Stomach (tissue), 9 donors: ENCODE data around the gene CNST. TPM values are rescaled to one million over a fixed set of nuclear protein-coding genes. Genes with fewer than 3 reads are reported as not detected.

Experiments
- DNase-seq, 2 donors: peaks; one replicate each; pipeline versions ENCODE4 v3.0.0 to v3.0.0-alpha.2; 2013 to 2019
- H3K27ac ChIP-seq, 5 donors: fragments of 200-600 bp in 4 of 5; sonication (generic) in 4 of 5; one replicate each; pipeline ENCODE4 v1.5.1; 2013 to 2019; ENCODE audit warnings: mild to moderate bottlenecking in 1 of 5, moderate library complexity in 1 of 5
- H3K27me3 ChIP-seq, 3 donors: fragments of 200-600 bp; sonication (generic); one replicate each; pipeline ENCODE4 v1.5.1; 2017 to 2019; ENCODE audit warnings: mixed run types in 1 of 3
- H3K36me3 ChIP-seq, 4 donors: fragments of 200-600 bp; sonication (generic); 1 replicate in 3 of 4; 2 replicates in 1 of 4; pipeline ENCODE4 v1.5.1; 2016 to 2019
- H3K4me1 ChIP-seq, 4 donors: fragments of 200-600 bp; sonication (generic); one replicate each; pipeline ENCODE4 v1.5.1; 2016 to 2019
- H3K4me3 ChIP-seq, 4 donors: fragments of 200-600 bp; sonication (generic) in 3 of 4; one replicate each; pipeline ENCODE4 v1.5.1; 2016 to 2019; ENCODE audit warnings: mild to moderate bottlenecking in 1 of 4
- H3K9me3 ChIP-seq, 4 donors: fragments of 200-600 bp; sonication (generic); one replicate each; pipeline ENCODE4 v1.5.1; 2016 to 2019
- EP300 ChIP-seq: sonication (generic); formaldehyde crosslinking; IDR thresholded peaks from one replicate; pipeline ENCODE4 v1.6.1; 2017; ENCODE audit warnings: antibody characterized with exemption
- POLR2A ChIP-seq, 4 donors: fragments of 450-650 bp; IDR thresholded peaks; one replicate each; pipeline ENCODE4 v1.6.1; 2016; ENCODE audit warnings: antibody characterized with exemption in 4 of 4, control low read depth in 2 of 4, mild to moderate bottlenecking in 1 of 4, moderate library complexity in 1 of 4
- POLR2AphosphoS5 ChIP-seq, 3 donors: sonication (generic); formaldehyde crosslinking; IDR thresholded peaks; one replicate each; pipeline ENCODE4 v1.6.1; 2016; ENCODE audit warnings: antibody characterized with exemption in 3 of 3
- WGBS, 5 donors: extraction: QIAGEN DNeasy Blood & Tissue Kit in 3 of 5; methylation state at CpG; one replicate each; pipeline versions ENCODE4 v1.1.5 to v1.1.7; 2013 to 2018; 5-methylcytosine and 5-hydroxymethylcytosine counted together
- intact Hi-C: fragments of 100-400 bp; cut with DNase I; formaldehyde crosslinking; loops from one replicate; pipeline ENCODE4 v1.15.1; 2023; ENCODE audit warnings: low total_unique reads
- polyA plus RNA-seq, 3 donors: library from polyadenylated mRNA; stranded (reverse); fragments of 200-250 nt; gene quantifications; one replicate each; pipeline ENCODE4 v1.2.3, GENCODE V29; 2013
- total RNA-seq, 5 donors: library from RNA; depleted of rRNA; stranded (reverse); fragments of >200 nt; gene quantifications; one replicate each; pipeline versions ENCODE4 v1.1.0 to v1.2.3, GENCODE V29; 2014 to 2016
- TF ChIP-seq, protein P1 (sequence below), 7 experiments: fragments of 450-650 bp in 4 of 7; fragments of 200-600 bp in 3 of 7; sonication (generic) in 3 of 7; IDR thresholded peaks; one replicate each; pipeline ENCODE4 v1.5.1; 2016 to 2019; ENCODE audit warnings: antibody characterized with exemption in 7 of 7, control low read depth in 2 of 7, mild to moderate bottlenecking in 1 of 7
- donor health status: healthy with polysubstance abuse.
- donor health status: Bipolar disorder and iron deficiency.
- donor health status: healthy.

Gene CNST
- total and polyA plus RNA-seq, 8 donors = 4.5 to 42.8 (median 16.2) TPM

DNA sequence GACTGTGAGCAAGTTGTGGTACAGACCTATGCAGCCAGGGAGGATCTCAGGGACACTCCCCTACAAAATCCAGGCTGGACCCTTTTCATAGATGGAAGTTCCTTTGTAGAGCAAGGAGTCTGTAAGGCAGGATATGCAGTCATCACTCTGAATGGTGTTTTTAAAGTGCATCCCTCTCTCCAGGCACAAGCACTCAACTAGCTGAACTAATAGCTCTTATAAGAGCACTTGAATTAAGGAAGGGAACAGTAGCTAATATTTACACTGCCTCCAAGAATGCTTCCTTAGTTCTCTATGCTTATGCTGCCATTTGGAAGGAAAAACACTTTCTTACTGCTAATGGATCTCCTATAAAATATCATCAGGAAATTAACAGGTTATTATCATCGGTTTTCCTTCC lies 32.1 kb upstream of the CNST start:
- intact Hi-C loops = no loop called here
- 76 to 84% (median 82%) methylated on average over 1 of the region's 1 CpG for WGBS, 5 donors
- H3K4me1 ChIP-seq = peaks cover 0 to 8% (median 0%) of the 10 kb centered on the region in 4 donors
- TF ChIP-seq POLR2AphosphoS5 (IDR thresholded peaks at IDR 0.05) = no peak
- no peak for TF ChIP-seq POLR2A (IDR thresholded peaks at IDR 0.05)
- TF ChIP-seq, protein P1, sequence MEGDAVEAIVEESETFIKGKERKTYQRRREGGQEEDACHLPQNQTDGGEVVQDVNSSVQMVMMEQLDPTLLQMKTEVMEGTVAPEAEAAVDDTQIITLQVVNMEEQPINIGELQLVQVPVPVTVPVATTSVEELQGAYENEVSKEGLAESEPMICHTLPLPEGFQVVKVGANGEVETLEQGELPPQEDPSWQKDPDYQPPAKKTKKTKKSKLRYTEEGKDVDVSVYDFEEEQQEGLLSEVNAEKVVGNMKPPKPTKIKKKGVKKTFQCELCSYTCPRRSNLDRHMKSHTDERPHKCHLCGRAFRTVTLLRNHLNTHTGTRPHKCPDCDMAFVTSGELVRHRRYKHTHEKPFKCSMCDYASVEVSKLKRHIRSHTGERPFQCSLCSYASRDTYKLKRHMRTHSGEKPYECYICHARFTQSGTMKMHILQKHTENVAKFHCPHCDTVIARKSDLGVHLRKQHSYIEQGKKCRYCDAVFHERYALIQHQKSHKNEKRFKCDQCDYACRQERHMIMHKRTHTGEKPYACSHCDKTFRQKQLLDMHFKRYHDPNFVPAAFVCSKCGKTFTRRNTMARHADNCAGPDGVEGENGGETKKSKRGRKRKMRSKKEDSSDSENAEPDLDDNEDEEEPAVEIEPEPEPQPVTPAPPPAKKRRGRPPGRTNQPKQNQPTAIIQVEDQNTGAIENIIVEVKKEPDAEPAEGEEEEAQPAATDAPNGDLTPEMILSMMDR (IDR thresholded peaks at IDR 0.05) = no peak
- no peak for TF ChIP-seq EP300
- H3K27me3 ChIP-seq = no peaks in the 10 kb centered on the region
- H3K27ac ChIP-seq = no peak overlapping the region
- DNase-seq = no peak
- peaks cover 0 to 20% (median 15%) of the 10 kb centered on the region in 4 donors for H3K9me3 ChIP-seq
- H3K4me3 ChIP-seq = no peak overlapping the region
- H3K36me3 ChIP-seq = peaks cover under 1 to 10% (median 5%) of the 10 kb centered on the region in 4 donors

DNA sequence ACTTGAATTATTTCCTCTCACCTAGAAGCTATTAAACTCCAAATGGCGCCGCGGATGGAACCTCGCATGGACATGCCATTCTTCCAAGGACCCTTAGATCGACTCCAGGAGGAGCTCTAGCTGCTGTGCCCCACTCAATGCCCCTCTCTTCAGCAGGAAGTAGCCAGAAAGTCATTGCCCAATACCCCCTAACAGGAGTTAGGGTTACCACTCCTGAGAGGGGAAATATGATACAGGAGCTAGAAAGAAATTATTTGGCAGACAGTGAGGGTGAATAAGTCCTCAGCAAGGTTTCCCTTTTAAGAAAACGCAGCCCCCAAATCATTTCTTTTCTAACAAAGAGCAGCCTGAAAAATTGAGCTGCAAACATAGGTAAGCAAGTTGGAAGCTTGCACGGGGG lies 28.8 kb upstream of the CNST start:
- H3K4me1 ChIP-seq = peaks cover 0 to 8% (median 0%) of the 10 kb centered on the region in 4 donors
- 76 to 81% (median 79%) methylated on average over 7 of the region's 7 CpGs for WGBS, 5 donors
- no peak overlapping the region for H3K4me3 ChIP-seq
- peaks cover 18 to 43% (median 36%) of the 10 kb centered on the region in 4 donors for H3K36me3 ChIP-seq
- H3K27me3 ChIP-seq = no peaks in the 10 kb centered on the region
- no peak for TF ChIP-seq POLR2A (IDR thresholded peaks at IDR 0.05)
- peak overlapping the region in 1 of 5 donors; percentile 7 for H3K27ac ChIP-seq
- DNase-seq = no peak
- H3K9me3 ChIP-seq = no peaks in the 10 kb centered on the region
- intact Hi-C loops = no loop called here

DNA sequence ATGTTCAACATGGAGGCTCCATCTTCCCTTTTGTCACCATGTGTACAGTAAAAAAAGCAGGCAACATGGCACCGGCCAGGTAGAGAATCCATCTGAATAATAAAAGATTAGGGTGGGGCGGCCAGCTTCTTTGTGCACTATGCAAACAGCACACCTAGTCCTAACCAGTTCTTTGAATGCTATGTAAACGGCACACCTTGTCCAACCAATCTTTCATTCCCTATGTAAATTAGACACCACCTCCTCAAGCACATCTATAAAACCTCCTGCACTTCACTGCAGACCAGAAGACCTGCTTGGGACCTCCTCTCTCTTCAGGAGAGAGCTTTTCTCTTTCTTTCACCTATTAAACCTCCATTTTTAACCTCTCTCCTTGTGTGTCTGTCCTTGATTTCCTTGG lies 28.4 kb upstream of the CNST start:
- peak overlapping the region in 1 of 5 donors; percentile 7 for H3K27ac ChIP-seq
- H3K4me1 ChIP-seq = peaks cover 0 to 8% (median 0%) of the 10 kb centered on the region in 4 donors
- 39 to 54% (median 44%) methylated on average over 3 of the region's 3 CpGs for WGBS, 5 donors
- no peaks in the 10 kb centered on the region for H3K9me3 ChIP-seq
- peaks cover 20 to 47% (median 40%) of the 10 kb centered on the region in 4 donors for H3K36me3 ChIP-seq
- H3K27me3 ChIP-seq = no peaks in the 10 kb centered on the region
- TF ChIP-seq POLR2AphosphoS5 (IDR thresholded peaks at IDR 0.05) (peak in 2 of 3 donors; percentile 11 to 51), POLR2A (IDR thresholded peaks at IDR 0.05) (no peak), EP300 (no peak)
- no peak overlapping the region for H3K4me3 ChIP-seq
- intact Hi-C loops = no loop called here
- peak; percentile 60 to 62 for DNase-seq

DNA sequence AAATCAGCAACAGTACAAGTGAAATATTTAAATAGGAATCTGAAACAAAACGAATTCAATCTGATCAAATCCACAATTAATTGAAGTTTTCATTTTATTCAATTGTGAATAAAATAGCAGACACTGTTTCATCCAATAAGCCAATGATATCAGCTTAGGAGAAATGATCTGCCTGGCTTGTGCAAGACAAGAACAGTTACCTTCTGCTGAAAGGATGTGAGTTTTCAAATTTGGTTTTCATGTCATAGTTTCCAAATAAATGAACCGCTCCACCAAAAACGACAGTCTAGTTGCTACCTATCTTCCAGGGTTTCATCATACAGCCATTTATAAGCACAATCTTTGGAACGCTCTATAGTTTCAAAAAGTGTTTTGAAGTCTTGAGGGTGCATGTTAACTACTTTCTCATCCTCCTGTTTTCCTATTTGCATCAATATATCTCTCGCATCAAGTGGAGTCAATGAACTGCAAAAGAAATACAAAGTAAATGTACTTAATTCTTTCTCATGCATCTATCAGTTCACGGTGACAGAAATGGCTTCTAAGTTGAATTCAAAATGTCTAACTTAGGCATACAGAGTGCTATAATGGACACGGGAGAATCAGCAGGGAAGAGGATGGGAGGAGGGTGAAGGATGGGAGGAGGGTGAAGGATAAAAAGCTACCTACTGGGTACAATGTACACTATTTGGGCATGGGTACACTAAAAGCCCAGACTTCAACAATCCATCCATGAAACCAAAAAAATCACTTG lies 25.3 kb upstream of the CNST start:
- Histone ChIP-seq H3K36me3 (peaks cover 40 to 78% (median 69%) of the 10 kb centered on the region in 4 donors), H3K27ac (no peak overlapping the region), H3K27me3 (no peaks in the 10 kb centered on the region), H3K4me3 (no peak overlapping the region), H3K9me3 (no peaks in the 10 kb centered on the region), H3K4me1 (peaks cover 0 to 8% (median 0%) of the 10 kb centered on the region in 4 donors)
- DNase-seq = no peak
- intact Hi-C loops = no loop called here
- TF ChIP-seq POLR2AphosphoS5 (IDR thresholded peaks at IDR 0.05) = no peak
- no peak for TF ChIP-seq POLR2A (IDR thresholded peaks at IDR 0.05)
- no peak for TF ChIP-seq EP300
- TF ChIP-seq, protein P1 (IDR thresholded peaks at IDR 0.05) = no peak
- WGBS, 5 donors = 88 to 92% (median 91%) methylated on average over 7 of the region's 7 CpGs

DNA sequence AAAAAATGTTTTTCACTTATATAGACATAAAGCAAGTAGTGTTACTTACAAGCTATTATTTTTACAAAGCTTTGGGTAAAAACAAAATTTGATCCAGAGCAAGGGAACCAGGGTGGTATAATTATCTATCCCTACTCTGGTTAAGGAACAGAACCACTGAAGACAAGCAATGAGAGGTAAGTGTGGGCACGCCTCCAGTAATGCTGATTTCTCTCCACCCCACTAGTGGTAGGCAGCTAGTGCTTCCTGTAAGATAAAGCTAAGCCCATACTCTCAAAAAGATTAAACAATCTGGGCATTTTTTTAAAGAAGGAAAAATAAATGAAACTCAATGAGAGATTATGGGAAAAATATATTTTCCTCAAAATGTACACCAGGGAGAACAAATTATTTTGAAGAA lies 22.3 kb upstream of the CNST start:
- Histone ChIP-seq H3K36me3 (peaks cover 41 to 100% (median 97%) of the 10 kb centered on the region in 4 donors), H3K4me1 (no peaks in the 10 kb centered on the region), H3K27ac (no peak overlapping the region), H3K4me3 (no peak overlapping the region), H3K27me3 (no peaks in the 10 kb centered on the region), H3K9me3 (no peaks in the 10 kb centered on the region)
- WGBS, 5 donors = 92 to 96% (median 95%) methylated on average over 1 of the region's 1 CpG
- intact Hi-C loops = no loop called here
- TF ChIP-seq, protein P1 (IDR thresholded peaks at IDR 0.05) = no peak
- TF ChIP-seq POLR2AphosphoS5 (IDR thresholded peaks at IDR 0.05) = no peak
- no peak for TF ChIP-seq EP300
- no peak for TF ChIP-seq POLR2A (IDR thresholded peaks at IDR 0.05)
- DNase-seq = no peak
